ENCODE results near the gene GATAD2B.

The GATAD2B gene

DNA sequence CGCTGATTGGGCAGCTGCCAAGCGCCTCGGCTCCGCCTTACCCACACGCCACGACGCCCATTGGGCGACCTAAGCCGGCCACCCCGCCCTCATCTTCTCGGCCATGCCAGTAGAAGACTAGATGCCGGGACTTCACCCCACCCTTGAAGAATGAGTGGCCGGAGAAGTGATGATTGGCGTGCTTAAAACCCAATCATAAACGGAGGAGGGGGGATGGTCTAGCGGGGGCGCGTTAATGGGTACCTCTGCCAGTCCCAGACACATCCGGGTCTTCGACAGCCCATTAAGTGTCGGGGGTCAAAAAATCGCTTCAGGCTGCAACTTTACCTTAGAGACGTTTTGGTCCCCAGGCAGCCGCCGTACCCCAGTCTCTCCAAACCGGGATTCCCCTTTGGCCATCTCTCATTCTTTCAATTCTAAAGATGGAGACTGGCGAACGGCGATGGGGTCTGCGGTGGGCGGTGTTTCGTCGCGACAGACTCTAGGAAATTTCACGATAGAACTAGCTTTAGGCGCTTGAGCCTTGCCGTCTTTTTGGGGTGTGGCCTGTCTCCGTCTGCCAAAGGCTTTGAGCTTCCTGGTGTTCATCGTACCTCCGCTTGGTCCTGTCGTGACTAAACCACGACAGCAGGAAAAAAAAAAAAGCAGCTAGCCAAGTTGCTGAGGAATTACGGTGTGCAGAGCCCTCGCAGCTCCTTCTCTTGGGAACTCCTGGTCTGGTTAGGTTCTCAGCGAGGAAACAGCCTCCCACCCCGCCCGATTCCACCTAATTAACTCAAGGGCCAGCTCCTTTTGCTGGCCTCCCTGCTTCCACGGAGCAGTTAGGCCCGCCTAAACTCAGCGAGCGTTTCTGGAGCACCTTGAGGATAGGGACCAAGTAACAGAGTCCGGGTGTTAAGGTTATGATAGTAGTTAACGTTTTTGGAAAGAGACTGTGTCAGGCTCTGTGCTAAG, at the start of gene GATAD2B:
TSS of gene GATAD2B (minus strand) at position 1 of the 954 bp plus-strand sequence. CDS start 94,625 bp downstream, outside the sequence.
- peak; percentile 93 to 99 (median 98) for DNase-seq (ENCODE audit: low read depth in 3 of 3)

DNA sequence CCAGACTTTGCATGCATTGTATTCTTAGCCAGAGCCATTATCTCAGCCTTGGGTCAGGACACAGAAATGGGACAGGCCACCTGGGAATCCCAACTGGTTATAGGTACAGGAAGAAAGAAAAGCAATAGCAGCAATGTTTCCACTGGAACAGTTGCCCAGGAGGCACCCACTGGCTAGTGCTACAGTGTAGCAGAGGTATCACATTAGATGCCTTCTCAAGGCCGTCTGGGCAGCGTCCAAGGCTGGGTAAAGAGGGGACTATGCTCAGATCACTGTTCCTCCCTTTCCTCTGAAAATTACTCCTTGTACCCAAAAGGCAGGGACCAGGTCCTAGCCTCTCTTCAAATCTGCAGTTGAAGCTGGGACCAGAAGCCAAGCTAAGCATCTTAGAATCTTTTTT, 47.6 kb upstream of the GATAD2B start:
- no peak for DNase-seq (ENCODE audit: low read depth in 3 of 3)

DNA sequence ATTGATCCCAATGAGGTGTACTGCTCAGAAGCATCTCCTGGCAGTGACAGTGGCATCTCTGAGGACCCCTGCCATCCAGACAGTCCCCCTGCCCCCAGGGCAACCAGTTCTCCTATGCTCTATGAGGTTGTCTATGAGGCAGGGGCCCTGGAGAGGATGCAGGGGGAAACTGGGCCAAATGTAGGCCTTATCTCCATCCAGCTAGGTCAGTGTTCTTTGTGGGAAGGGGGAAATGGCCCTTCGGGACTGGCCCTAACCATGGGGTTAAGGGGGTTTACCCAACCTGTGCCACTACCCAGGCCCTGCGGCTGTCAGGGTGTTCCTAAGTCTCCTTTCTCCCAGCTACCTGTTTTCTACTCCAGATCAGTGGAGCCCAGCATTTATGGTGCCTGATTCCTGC, 46.2 kb upstream of the GATAD2B start:
- DNase-seq (ENCODE audit: low read depth in 3 of 3): no peak

DNA sequence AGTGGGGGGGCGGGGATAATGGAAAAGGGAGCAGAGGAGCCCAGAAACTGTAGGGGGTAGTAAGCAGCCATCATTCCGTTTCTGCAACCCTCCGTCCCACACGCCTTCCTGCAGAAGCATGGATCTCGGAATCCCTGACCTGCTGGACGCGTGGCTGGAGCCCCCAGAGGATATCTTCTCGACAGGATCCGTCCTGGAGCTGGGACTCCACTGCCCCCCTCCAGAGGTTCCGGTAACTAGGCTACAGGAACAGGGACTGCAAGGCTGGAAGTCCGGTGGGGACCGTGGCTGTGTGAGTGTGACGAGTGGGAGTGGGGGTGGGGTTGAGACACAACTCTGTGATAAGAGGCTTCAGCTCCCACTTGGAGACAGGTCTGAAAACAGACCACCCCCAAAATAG, 45.6 kb upstream of the GATAD2B start:
- no peak for DNase-seq (ENCODE audit: low read depth in 3 of 3)

DNA sequence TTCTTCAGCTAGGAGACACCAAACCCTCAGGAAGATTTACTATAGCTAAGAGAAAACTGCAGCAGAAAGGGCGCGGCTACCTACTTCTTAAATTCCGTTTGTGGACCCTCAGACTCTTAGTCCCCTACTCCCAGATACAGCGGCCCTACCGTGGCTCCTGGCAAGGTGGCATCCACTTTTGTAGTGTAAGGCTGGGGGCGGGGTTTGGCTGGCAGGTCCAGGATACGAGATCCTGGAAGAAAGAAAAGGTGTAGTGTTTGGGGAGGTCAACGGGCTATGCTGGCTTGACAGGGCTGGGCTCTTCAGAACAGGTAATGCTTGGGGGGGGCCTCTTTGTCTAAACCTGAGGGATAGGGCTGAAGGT, 45.2 kb upstream of the GATAD2B start:
- no peak for DNase-seq (ENCODE audit: low read depth in 3 of 3)

DNA sequence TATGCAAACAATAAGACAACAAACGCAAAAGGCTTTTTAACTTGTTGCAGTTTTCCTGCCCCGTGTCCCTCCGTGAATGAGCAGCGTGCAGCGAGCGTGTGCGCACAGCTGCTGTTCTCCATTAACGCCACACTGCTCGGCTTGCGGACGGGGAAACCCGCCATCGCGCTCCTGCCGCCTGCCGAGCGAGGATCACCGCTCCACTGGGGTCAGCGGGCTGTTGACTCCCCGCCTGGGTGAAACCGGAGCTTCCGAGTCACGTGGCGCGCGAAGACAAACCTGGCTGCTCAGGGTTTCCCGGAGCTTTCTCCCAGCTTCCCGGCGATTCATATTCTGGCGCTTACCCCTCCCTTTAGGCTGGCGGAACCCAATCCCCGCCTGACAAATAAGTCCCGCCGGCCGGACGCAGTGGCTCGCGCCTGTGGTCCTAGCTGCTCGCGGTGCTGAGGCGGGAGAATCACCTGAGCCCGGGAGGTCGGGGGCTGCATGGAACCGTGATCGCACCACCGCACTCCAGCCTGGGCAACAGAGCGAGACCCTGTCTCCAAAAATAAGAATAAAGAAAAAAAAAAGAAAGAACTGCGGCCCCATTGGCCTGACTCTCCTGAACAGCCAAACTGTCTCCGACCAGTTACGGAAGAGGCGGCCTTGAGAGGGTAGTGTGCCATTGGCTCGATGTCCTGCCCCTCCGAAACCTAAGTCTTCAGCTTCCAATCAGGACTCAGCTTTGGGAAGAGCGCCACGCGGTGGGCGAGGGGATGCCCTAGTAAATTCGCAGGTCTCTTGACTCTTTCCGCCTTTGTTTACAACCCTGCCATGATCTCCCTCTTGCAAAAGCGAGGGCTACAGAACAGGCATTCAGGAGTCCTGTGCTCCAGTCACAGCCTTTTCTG, 44.6 kb upstream of the GATAD2B start, which contains the start of gene CREB3L4:
TSS of gene CREB3L4 (plus strand) at position 796 of the 893 bp plus-strand sequence. CDS start 624 bp downstream, outside the sequence.
- DNase-seq (ENCODE audit: low read depth in 3 of 3): peak; percentile 60 to 83 (median 75)

DNA sequence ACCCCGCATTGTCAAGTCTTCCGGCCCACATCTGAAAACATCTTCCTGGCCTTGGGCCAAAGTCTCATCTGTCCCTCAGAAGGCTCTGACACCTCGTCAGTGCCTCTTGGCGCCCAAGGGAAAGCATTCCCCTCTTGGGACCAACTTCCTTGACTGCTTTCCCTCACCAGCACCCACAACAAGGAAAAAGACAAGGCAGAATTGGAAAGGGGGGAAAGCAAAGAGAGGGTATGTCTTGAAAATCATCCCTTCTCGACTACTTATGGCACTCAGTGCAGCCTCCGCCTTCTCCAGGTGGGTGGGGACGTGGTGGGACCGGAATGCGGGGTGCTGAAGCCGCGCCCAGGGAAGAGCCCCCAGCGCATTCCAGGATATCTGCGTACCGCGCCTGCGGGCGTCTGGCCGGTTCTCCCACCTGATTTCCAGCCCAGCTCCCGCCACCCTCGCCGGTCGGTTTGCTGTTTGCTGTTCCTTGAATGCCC, 41.1 kb upstream of the GATAD2B start:
- DNase-seq (ENCODE audit: low read depth in 3 of 3): peak in 1 of 3 experiments; percentile 14

DNA sequence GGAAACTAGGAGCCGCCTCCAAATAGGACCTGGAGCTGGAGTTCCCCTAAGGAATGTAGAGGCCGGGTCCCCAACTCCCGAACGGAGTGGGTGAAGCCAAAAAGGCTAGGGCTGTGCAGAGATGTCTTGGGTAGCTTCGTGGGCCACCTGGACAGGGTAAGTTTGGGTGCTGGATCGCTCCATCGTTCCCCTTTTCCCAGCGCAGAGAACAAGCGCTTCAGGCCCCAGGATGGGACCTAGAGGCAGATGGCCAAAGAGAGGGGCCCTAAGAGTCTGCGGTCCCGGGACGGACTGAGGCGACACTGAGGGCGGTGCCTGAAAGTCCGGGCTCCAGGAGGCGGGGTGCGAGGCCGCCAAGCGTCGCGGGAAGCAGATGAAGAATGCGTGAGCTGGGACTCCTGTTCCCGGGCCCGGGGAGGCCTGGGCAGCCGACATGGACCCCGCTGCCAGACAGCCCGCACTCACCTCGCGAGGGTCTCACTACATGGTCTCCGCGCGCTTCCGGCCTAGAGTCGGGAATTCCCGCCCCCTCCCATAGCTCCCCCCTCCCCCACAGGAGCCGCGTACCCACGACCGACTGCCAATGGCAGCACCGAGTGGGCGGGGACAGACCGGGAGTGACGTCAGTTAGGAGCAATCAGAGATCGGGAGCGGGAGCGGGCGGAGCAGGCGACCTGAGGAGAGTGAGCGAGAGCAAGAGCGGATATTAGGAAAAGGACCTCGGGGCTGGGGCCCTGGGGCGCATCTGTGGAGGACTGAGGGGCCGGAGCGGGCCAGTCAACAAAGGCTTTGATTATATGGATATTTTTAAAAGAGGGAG, 40.5 kb upstream of the GATAD2B start, which contains the start of gene SLC39A1:
TSS of gene SLC39A1 (minus strand) at position 508 of the 820 bp plus-strand sequence. CDS start 822 bp downstream, outside the sequence.
- DNase-seq (ENCODE audit: low read depth in 3 of 3): peak; percentile 90 to 97 (median 94)

DNA sequence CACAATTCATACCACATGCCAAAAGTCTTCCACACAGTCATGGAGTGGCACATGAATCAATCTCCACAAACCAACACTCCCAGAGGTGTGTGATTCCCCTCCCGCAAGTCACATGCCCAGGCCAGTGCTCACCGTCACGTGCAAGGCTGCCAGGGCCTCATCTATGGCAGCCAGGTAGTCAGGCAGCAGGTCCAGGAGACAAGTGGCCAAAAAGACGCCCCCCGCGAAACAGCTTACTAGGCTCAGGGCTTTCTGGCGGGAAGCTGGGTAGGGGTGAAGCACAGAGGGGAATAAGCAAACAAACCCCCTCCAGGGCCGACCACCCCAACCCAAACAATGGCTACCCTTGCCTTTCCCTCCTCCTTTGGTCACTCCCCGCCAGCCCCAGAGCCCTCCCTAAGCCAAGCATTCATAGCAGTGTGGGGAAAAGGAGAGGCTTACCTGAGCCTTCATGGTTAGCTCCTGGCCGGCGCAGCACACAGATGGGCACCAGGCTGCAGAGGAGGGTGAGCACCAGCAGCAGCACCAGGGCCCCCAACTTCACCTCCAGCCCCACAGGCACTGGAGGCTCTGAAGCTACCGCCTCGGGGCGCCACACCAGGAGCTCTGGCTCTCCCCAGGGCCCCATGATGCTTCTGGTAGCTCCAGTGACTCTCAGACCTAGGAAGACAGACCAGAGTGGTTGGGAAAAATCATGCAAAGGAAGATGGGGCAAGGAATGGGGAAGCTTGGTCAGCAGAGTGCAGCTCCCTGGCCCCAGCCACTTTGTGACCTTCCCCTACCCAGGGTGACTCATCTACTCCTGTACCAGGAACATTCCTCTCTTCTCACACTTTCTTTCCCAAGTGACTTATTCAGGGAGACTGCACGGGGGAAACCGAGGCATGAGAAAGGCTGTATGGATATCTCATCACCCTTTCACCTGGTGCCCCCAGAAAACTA, 39.6 kb upstream of the GATAD2B start:
- no peak for DNase-seq (ENCODE audit: low read depth in 3 of 3)

DNA sequence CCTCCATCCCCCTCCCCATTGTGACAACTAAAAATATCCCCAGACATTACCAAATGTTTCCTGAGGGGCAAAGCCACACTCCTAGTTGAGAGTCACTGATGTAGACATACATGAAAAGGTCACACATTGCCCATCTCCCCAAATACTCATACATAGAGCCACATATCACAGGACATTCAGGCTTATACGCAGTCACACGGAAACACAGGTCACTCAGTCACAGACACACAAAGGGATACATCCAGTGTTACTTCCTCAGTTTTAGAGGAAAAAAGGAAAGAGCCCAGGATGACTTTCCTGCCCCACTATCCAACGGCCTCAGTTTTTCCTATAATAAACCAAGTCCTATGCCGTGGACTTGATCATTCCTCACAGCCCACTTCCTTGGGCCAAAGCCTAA, 38.6 kb upstream of the GATAD2B start:
- no peak for DNase-seq (ENCODE audit: low read depth in 3 of 3)

DNA sequence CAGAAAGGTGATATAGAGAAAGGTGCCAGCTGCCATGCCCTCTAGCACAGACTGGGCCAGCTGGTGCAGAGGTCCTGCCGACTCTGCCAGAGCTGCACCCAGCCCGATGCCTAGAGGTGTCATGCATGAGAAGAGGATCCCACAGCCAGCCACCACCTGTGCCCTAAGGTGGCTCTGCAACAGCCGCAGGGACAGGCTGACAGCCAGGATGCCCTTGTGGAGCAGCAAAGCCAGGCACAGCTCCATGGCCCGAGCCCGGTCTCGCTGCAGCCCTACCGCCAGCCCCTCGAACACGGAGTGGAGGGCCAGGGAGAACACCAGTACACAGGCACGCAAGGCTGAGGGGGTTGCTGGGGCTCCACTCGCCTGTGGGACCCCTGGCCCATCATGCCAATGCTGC, 37.4 kb upstream of the GATAD2B start:
- DNase-seq (ENCODE audit: low read depth in 3 of 3): no peak

DNA sequence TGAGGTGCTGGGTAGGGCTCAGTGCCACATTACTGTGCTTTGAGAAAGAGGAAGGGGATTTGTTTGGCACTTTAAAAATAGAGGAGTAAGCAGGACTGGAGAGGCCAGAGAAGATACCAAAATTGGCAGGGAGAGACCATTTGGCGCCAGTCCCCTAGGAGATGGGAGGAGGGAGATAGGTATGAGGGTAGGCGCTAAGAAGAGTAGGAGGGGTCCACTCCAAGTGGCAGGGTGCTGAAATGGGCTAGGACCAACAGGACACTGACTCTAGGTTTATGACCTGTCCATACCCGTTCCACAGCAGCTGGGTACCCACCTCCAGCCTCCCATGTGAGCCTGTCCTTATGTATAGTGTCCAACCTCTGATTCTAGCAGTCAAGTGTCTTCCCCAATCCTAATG, 36.7 kb upstream of the GATAD2B start:
- no peak for DNase-seq (ENCODE audit: low read depth in 3 of 3)

DNA sequence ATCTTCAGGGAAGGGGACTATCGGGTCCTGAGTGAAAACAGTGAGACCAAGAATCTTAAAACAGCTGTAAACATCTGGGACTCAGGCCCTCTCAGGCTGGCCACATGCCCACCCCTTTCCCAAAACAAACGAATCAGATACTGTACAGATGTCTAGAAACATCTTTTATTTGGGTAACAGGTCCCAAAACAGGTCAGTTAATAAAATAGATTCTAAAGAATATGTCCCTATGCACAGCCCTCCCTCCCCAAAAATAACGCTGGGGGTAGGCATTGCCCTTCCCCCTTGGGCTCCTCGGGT, 36.1 kb upstream of the GATAD2B start:
- no peak for DNase-seq (ENCODE audit: low read depth in 3 of 3)

DNA sequence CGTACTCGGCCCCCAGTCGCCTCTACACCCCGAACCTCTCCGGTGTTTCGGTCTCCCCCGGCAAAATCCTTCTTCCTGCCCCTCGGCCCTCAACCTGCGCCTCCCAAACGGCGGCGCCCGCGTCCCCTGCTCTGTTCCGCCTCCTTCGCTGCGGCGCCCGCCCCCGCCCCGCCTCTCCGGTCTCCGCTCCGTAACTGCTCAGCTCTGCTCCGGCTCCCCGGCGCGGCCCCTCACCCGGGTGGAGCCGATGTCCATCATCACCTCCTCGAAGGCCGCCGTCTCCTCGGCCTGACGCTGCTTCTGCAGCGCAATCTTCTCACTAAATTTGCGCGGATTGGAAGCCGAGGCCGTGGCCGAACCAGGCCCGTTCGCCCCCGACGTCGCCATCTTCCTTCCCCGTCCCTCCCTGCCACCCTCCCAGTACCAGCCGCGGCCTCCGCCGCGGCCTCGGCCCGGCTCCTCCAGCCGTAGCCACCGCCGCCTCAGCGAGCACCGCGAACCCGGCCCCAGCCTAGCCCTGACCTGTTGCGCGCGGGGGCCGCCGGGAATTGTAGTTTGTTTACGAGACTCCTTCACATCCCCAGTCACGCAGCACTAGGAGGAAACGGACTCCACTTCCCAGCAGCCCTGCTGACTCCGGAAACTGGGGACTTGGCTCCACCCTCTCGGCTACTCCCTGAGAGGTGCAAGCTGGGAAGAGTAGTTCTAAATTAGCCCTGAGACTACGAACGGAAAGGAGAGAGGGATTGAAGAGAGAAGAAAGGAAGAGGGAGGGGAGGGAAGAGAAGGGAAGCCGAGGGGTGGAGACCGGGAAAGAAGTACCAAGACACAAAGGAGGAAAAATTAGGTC, 35.6 kb upstream of the GATAD2B start, which contains the start of gene CRTC2:
TSS of gene CRTC2 (minus strand) at position 502 of the 850 bp plus-strand sequence. CDS start at position 387, 115 bp downstream.
- peak; percentile 94 to 97 (median 97) for DNase-seq (ENCODE audit: low read depth in 3 of 3)

DNA sequence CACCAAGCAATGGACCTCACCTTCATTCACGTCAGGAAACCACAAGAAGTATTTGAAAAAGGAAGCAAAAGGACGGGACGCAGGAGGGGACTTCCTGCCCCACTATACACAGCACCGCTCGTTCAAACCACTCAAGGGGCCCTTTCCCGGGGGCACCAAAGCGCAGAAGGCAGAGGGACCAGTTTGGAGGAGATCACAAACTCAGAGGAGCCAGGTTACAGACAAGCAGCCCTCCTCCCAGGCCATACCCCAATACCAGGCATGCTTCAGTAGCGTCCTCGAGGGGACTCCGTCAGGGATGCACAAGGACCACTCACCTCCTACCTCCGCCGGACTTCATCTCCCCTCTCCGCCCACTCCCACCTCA, 35.0 kb upstream of the GATAD2B start:
- DNase-seq (ENCODE audit: low read depth in 3 of 3): peak in 1 of 3 experiments; percentile 39

DNA sequence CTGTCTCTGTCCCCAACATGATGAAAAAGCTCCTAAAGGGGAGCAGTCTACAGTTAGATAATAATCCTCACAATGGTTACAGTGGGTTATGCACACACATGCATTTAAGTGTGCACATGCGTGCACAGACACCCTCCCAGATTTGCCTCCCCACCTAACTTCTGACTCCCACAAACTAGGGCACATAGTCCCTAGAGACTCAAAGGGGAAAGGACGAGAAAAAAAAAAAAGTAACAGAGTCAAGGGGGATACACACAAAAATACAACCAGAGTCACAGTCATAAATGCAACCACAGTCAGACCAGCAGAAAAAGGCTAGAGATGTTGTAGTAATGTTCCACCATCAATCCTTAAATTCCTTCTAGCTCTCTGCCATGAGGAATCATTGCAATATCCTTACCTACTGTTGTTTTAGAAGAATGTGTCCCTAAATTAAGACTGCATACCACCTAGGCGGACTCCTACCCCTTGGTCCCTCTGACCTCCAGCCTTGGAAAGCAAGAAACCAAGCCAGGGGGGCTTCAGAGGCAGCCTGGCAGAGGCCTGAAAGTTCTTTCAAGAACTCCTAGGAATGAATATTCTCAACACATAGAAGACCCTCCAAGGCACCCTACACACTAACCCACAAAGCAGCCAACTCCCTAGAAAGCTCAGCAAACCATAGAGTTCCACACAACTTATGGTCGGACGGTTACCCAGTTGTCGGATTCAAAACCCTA, 34.4 kb upstream of the GATAD2B start:
- no peak for DNase-seq (ENCODE audit: low read depth in 3 of 3)

DNA sequence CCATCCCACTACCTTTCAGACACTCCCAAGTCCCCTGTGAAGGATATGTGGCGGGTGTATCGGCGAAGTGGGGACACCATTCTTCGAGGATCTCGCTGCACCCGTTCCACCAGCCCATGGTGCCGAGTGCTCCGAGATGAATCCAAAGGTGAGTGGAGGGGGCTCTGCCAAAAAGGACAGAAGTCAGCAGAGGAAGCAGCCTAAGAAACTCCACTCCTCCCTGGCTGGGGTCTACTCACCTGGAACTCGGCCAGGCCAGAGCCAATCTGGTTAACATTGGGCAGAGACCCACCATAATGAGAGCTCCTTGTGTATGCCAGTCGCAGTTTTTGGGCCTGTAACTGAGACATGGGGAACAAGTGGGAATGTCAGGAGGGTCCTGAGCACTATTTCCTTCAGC, 32.1 kb upstream of the GATAD2B start:
- DNase-seq (ENCODE audit: low read depth in 3 of 3): no peak

DNA sequence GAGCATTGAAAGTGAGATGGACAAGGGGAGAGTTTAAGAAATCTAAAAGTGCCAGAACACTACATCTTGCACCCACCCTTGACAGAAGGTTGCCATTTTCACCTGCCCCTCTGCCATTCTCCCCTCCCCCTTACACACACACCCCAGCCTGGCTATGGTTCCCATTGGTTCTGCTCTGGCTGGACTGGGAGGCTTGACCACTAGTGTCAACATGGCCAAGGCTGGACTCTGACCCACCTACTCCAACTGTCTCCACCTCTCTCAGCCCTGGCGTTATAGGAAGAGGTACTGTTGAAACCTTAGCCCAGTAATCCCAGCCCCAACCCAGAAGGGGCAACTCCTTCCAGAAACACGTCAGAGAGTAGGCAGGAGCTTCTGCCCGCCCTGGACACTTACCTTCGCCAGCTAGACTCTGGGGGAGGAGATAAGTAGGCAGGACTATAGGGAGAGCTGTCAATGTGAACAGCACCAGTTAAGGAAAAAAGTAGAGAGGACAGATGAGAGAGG, 31.1 kb upstream of the GATAD2B start:
- DNase-seq (ENCODE audit: low read depth in 3 of 3): no peak

Measured in stimulated activated CD4-positive, alpha-beta T cell treated with anti-CD3 and anti-CD28 coated beads, TNF-alpha, amount 100 ng/mL, for 24 hours (primary cell).